Stimulated activated CD4-positive, alpha-beta T cell treated with anti-CD3 and anti-CD28 coated beads, Interleukin-2, amount 100 ng/mL, for 24 hours (primary cell): ENCODE measurements around the gene MAN1B1.
"Not testable (repeated sequence)": the region's sequence is repeated elsewhere in the genome, so short reads cannot be mapped to it uniquely, and the experiment has no call there.

Source experiments
- DNase-seq, 2 donors: peaks; one replicate each; pipeline ENCODE4 v3.0.0-alpha.2; 2020

MAN1B1 gene

GRCh38 chr9:137130176-137130755, 43.5 kb downstream of the MAN1B1 start:
- no peak for DNase-seq

GRCh38 chr9:137134191-137134590, 47.4 kb downstream of the MAN1B1 start:
- DNase-seq, result no peak

DNA sequence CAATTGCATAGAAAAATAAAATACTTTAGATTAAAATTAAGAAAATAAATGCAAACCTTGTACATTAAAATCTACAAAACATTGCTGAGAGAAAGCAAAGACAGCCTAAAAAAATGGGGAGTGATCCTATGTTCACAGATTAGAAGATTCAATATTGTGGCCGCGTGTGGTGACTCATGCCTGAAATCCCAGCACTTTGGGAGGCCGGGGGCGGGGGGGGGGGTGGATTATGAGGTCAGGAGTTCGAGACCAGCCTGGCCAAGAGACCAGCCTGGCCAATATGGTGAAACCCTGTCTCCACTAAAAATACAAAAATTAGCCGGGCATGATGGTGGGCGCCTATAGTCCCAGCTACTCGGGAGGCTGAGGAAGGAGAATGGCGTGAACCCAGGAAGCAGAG, 48.4 kb downstream of the MAN1B1 start:
- DNase-seq, result not testable (repeated sequence)

- no peak for DNase-seq
These were observed 49.6 kb downstream of the MAN1B1 start for GRCh38 chr9:137136261-137136880.

DNA sequence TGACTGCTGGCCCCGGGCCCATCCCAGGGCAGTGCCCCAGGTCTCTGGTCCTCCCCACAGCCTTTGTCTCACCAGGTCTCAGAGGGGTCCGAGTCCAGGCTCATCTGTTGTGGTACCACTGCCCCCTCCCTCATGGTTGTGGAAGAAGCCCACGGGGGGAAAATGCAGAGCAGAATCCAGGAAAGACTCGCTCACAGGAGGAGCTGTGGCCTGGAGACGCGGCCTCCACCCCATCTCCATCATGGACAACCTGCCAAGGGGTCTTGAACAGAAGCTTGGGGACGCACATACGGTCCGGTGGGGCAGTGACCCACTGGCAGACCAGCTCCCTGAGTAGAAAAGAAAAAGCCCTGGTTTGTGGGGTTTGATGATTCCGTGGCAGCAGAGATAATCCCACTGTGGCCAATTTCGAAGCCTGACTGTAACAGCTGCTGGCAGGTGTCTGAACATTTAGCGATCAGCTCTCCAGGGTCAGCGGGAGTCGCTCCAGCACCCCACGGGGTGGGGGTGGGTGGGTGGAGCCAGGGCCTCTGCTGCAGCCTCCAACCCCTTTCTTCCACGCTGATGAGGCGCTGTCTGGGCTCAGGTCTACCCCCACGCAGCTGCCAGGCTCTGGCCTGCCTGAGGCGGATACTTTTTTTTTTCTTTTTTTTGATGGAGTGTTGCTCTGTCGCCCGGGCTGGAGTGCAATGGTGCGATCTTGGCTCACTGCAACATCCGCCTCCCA, 50.3 kb downstream of the MAN1B1 start:
- no peak for DNase-seq

DNA sequence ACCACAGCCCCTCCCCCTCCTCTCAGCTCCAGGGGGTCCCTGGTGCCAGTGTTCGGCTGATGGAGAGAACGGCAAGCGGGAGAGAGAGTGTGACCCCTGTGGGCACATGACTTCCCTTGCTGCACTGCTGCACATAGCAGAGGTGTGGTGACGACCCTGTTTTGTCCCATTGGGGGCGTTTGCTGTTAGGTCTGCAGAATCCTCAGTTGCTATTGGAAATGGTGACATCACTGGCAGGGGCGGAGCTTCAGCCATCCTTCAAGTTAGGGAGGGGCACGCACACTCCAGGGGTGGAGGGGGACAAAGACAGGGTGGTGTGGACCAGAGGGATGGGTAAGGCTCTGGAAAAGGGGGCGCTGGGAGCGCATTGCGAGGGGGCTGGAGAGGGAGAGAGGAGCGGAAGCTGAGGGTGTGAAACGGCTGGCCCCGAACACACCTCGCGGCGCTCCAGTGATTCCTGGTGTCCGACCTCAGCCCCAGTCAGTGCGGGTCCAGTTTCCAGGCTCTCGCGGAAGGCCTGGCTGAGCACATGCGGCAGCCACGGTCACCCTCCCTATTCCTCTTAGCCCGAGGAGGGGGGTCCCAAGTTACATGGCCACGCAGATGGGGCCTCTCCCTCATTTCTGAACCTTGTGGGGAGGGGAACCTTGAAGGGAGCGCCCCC, 51.4 kb downstream of the MAN1B1 start:
- DNase-seq, result no peak

DNA sequence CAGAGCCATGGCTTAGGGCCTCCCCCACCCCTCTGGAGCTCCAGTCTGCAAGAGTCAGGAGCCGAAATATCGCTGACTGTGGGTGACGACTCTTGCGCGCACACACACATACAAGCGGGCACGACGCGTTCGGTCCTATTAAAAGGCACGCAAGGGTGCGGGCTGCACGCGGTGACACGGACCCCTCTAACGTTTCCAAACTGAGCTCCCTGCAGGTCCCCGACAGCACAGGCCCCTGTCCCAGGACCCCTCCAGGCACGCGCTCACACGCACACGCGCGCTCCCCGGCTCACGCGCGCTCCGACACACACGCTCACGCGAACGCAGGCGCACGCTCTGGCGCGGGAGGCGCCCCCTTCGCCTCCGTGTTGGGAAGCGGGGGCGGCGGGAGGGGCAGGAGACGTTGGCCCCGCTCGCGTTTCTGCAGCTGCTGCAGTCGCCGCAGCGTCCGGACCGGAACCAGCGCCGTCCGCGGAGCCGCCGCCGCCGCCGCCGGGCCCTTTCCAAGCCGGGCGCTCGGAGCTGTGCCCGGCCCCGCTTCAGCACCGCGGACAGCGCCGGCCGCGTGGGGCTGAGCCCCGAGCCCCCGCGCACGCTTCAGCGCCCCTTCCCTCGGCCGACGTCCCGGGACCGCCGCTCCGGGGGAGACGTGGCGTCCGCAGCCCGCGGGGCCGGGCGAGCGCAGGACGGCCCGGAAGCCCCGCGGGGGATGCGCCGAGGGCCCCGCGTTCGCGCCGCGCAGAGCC, 52.1 kb downstream of the MAN1B1 start, which contains the start of gene GRIN1:
TSS of gene GRIN1 (plus strand) at position 433 of the 746 bp plus-strand sequence. CDS start 333 bp downstream, outside the sequence.
- peak in 1 of 2 donors; percentile 47 for DNase-seq

DNA sequence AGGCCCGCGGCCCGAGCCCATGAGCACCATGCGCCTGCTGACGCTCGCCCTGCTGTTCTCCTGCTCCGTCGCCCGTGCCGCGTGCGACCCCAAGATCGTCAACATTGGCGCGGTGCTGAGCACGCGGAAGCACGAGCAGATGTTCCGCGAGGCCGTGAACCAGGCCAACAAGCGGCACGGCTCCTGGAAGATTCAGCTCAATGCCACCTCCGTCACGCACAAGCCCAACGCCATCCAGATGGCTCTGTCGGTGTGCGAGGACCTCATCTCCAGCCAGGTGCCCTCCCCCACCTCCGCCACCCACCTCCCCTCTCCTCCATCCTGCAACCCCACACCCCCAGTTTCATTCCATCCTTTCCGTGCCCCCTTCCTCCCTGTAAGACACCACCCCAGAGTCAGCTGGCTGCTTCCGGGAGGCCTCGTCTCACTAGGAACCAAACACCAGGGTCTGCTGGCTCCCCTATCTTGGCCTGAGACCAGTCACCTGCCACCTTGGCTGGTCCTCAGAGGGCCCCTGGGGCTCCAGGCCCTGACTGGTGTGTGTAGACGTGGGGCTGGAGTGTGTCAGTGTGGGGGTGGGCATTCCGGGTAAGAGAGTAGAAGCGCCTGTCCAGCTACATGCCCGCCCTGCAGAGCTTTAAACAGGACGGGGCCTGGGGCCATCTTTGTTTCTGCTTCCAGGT, 52.8 kb downstream of the MAN1B1 start:
- no peak for DNase-seq

GRCh38 chr9:137140151-137141012, 53.6 kb downstream of the MAN1B1 start:
- DNase-seq, result no peak

DNA sequence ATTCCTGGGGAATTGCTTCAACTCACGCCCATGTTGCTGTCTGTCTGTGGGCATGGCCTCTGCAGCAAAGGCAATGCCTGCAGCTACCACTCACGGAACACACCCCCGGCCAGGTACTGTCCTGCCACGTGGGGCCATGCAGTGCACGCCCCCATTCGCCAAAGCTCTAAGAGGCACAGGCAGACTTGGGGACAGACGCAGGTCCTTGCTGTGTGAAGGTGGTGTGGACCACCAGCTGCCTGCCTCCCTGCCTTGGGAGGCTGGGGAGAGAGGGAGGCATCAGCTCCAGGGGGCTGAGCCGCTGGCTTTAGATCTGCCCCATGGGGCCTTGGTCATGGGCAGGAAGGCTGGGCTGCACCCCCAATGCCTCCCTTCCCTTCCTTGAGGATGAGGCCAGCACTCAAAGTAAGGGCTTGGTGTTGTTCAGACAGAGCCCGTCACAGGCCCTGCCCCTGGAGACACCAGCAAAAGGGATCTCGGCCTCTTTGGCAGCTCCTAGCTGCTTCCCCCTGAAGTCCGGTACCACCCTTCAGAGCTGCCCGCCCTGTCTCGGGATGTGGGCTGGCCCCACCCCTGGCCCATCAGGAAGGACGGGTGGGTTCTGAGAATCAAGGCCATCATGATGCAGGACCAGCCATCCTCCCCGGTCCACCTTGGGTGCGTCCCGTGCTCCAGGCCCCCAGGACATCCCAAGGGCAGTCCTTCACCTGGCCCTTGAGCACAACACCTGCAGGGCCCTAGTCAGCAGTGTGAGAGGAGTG, 54.4 kb downstream of the MAN1B1 start:
- DNase-seq, result no peak

GRCh38 chr9:137141976-137142936, 55.5 kb downstream of the MAN1B1 start:
- no peak for DNase-seq

GRCh38 chr9:137143459-137143858, 56.7 kb downstream of the MAN1B1 start:
- no peak for DNase-seq

GRCh38 chr9:137145731-137146526, 59.1 kb downstream of the MAN1B1 start:
- no peak for DNase-seq

- no peak for DNase-seq
These were observed 59.7 kb downstream of the MAN1B1 start for GRCh38 chr9:137146527-137146918.

DNA sequence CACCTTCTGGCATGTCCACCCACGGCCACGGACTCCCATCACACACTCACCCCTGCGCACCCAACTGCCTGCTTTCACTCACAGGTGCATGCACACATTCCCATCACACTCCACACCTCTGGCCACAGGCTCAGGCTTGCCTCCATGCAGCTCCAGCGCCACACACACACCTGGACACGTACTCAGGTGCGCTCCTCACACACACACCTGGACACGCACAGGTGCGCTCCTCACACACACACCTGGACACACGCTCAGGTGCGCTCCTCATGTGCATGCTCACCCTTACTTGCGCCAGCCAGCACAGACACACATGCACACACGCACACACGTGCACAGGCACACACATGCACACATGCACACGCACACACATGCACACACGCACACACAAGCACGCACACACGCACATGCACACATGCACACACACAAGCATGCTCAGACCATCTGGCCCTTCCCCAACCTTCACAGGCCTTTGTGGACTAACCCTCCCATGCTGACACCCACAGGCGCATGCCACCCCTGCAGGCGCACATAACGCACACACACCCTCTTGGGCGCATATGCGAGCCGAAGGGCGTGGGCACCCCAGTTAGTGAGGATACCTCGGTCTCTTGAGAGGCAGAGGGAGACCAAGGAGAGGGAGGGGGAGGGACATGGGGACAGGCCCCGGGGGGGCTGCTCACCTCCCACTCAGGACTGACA, 60.5 kb downstream of the MAN1B1 start:
- DNase-seq, result no peak

- DNase-seq, result no peak
These were observed 61.0 kb downstream of the MAN1B1 start for GRCh38 chr9:137147793-137148160.

DNA sequence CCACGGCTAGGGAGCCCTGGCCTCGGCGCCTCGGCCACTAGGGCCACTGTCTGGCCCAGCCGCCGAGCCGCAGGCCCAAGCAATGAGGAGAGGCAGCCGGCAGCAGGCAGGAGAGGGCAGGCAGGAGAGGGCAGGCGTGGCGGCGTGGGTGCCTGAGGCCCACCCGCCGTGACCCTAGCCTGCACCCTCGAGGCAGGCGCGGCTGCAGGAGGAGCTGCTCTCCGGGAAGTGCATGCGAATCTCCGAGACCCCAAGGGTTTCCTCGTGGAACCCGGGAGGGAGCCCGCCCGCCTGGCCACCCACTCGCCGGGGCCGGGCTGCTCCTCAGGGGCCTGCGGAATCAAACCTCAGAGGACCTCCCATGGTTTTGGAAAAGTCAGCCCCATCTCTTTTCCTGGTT, 61.5 kb downstream of the MAN1B1 start:
- DNase-seq, result no peak

GRCh38 chr9:137148661-137149060, 61.9 kb downstream of the MAN1B1 start:
- no peak for DNase-seq
